Measurements from ENCODE around the gene CHRND. TPM values are rescaled to one million over a fixed set of nuclear protein-coding genes. Genes with fewer than 3 reads are reported as not detected.

CHRND gene
- total and polyA plus RNA-seq, 2 of the 13 experiments (the other 11 are each of a cell fraction or from before 2014, with no cell fraction given) = 0.18 TPM; not detected in 1

DNA sequence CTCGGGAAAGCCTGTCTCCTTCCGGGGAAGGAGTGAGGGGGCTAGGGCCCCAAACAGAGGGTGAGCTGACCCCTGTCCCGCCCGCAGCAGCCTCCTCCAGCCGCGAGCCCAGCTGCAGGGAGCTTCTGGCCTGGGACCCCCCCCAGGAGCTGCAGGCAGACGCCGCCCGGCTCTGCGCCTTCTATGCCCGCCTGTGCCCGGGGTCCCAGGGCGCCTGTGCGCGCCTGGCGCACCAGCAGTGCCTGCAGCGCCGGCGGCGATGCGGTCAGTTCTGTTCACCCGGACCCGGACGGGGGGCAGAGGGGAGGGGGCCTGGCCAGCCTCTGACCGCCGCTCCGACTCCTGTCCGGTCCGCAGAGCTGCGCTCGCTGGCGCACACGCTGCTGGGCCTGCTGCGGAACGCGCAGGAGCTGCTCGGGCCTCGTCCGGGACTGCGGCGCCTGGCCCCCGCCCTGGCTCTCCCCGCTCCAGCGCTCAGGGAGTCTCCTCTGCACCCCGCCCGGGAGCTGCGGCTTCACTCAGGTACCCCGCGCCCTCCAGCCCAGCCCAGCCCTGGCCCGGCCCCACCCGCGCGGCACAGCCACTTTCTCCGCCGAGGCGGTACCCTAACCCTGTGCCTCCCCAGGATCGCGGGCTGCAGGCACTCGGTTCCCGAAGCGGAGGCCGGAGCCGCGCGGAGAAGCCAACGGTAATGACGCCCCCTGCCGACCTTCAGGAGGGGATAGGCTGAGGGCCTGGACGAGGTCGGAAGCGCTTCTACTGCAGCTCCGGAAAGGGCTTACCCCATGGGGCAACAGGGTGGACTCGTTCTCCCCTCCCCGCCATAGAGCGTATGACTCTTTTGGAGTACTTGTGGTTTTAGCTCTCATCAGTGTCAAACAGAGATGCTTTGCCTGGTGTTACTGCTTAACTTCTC is 2.0 kb upstream of the CHRND start (continued):
- TF ChIP-seq CENPT (CRISPR knock-in tag; IDR thresholded peaks at IDR 0.05; ENCODE audit: low read depth) (no peak), TAF15 (IDR thresholded peaks at IDR 0.05; ENCODE audit: low read depth, low read length, poor library complexity, severe bottlenecking) (no peak), CBFB (CRISPR knock-in tag; IDR thresholded peaks at IDR 0.05) (no peak), KLF12 (CRISPR knock-in tag; IDR thresholded peaks at IDR 0.05; ENCODE audit: borderline replicate concordance) (no peak), AGO1 (IDR thresholded peaks at IDR 0.05; ENCODE audit: low read depth, low read length, poor library complexity, severe bottlenecking) (no peak), NBN (conservative IDR thresholded peaks at IDR 0.05) (no peak), PCBP1 (IDR thresholded peaks at IDR 0.05; ENCODE audit: borderline replicate concordance, low read depth, low read length) (no peak), ONECUT2 (CRISPR knock-in tag; IDR thresholded peaks at IDR 0.05) (no peak), TARDBP (CRISPR knock-in tag; IDR thresholded peaks at IDR 0.05) (0 out of 2 replicates have a peak, but pooled peaks have one; percentile 20), ZNF235 (CRISPR knock-in tag; IDR thresholded peaks at IDR 0.05; ENCODE audit: borderline replicate concordance) (no peak; the same call in 1 of the 2 replicates), TP53 (CRISPR knock-in tag; conservative IDR thresholded peaks at IDR 0.05) (no peak), FOXO1 (CRISPR knock-in tag; IDR thresholded peaks at IDR 0.05) (no peak), HNF4G (IDR thresholded peaks at IDR 0.05; ENCODE audit: borderline replicate concordance, low read depth, low read length) (no peak), HNF4G (CRISPR knock-in tag; IDR thresholded peaks at IDR 0.05; ENCODE audit: borderline replicate concordance, low read depth) (no peak), ZNF180 (CRISPR knock-in tag; IDR thresholded peaks at IDR 0.05; ENCODE audit: borderline replicate concordance, low read depth) (no peak), CHD2 (IDR thresholded peaks at IDR 0.05; ENCODE audit: low read depth, low read length) (no peak), ZNF343 (CRISPR knock-in tag; IDR thresholded peaks at IDR 0.05) (no peak)
- TF ChIP-seq, protein P1, sequence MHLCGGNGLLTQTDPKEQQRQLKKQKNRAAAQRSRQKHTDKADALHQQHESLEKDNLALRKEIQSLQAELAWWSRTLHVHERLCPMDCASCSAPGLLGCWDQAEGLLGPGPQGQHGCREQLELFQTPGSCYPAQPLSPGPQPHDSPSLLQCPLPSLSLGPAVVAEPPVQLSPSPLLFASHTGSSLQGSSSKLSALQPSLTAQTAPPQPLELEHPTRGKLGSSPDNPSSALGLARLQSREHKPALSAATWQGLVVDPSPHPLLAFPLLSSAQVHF (CRISPR knock-in tag; IDR thresholded peaks at IDR 0.05) = no peak
- TF ChIP-seq, protein P2, sequence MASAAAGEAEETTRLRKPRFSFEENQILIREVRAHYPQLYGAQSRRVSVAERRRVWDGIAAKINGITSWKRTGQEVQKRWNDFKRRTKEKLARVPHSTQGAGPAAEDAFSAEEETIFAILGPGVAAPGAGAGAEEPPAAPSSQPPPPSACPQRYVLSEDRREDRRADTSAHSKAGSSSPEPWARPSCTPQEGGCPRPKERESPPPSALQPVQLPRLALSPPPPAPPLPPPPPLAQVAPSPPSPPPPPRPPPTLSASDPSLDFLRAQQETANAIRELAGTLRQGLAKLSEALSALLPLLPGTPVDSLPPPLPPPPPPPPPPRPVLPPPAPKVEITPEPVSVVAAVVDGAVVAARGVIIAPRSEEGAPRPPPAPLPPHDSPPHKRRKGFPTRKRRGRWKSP (CRISPR knock-in tag; IDR thresholded peaks at IDR 0.05) = peak; percentile 92
- TF ChIP-seq, protein P3, sequence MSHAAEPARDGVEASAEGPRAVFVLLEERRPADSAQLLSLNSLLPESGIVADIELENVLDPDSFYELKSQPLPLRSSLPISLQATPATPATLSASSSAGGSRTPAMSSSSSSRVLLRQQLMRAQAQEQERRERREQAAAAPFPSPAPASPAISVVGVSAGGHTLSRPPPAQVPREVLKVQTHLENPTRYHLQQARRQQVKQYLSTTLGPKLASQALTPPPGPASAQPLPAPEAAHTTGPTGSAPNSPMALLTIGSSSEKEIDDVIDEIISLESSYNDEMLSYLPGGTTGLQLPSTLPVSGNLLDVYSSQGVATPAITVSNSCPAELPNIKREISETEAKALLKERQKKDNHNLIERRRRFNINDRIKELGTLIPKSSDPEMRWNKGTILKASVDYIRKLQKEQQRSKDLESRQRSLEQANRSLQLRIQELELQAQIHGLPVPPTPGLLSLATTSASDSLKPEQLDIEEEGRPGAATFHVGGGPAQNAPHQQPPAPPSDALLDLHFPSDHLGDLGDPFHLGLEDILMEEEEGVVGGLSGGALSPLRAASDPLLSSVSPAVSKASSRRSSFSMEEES (CRISPR knock-in tag; IDR thresholded peaks at IDR 0.05) = no peak
- TF ChIP-seq, protein P4, sequence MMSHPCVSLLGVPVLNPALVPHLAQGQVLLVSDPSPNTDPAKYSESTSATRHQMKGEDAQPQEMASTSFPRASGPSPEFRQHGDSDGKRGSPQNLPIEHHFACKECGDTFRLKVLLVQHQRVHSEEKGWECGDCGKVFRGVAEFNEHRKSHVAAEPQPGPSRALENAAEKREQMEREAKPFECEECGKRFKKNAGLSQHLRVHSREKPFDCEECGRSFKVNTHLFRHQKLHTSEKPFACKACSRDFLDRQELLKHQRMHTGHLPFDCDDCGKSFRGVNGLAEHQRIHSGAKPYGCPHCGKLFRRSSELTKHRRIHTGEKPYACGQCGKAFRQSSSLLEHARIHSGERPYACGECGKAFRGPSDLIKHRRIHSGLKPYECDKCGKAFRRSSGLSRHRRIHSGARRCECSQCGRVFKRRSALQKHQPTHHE (CRISPR knock-in tag; IDR thresholded peaks at IDR 0.05; ENCODE audit: borderline replicate concordance) = no peak
- TF ChIP-seq, protein P5, sequence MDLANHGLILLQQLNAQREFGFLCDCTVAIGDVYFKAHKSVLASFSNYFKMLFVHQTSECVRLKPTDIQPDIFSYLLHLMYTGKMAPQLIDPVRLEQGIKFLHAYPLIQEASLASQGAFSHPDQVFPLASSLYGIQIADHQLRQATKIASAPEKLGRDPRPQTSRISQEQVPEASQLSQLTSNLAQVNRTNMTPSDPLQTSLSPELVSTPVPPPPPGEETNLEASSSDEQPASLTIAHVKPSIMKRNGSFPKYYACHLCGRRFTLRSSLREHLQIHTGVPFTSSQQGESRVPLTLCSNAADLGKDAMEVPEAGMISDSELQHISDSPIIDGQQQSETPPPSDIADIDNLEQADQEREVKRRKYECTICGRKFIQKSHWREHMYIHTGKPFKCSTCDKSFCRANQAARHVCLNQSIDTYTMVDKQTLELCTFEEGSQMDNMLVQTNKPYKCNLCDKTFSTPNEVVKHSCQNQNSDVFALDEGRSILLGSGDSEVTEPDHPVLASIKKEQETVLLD (CRISPR knock-in tag; IDR thresholded peaks at IDR 0.05; ENCODE audit: low read depth) = no peak
